KMS-11 (cell line): Measurements from ENCODE around the gene MED13L.

Source experiments
- H2AFZ ChIP-seq: fragments of 200-600 bp; sonication (generic); 2 replicates; pipeline ENCODE4 v1.6.1; 2016; ENCODE audit warnings: antibody characterized with exemption, mixed run types, low read depth
- H3K27ac ChIP-seq: fragments of 200-600 bp; sonication (generic); 2 replicates; pipeline ENCODE4 v1.6.1; 2016; ENCODE audit warnings: mild to moderate bottlenecking, mixed run types
- H3K27me3 ChIP-seq: fragments of 200-600 bp; sonication (generic); 2 replicates; pipeline ENCODE4 v1.6.1; 2017; ENCODE audit warnings: mild to moderate bottlenecking, low read depth, mixed run types, moderate library complexity; ENCODE audit not compliant: insufficient read depth
- H3K36me3 ChIP-seq: fragments of 200-600 bp; sonication (generic); 2 replicates; pipeline ENCODE4 v1.6.1; 2017; ENCODE audit warnings: mild to moderate bottlenecking, mixed run types; ENCODE audit not compliant: insufficient read depth
- H3K4me1 ChIP-seq: fragments of 200-600 bp; sonication (generic); 2 replicates; pipeline ENCODE4 v1.6.1; 2016; ENCODE audit warnings: mild to moderate bottlenecking, low read depth, mixed run types; ENCODE audit not compliant: poor library complexity, severe bottlenecking
- H3K4me2 ChIP-seq: fragments of 200-600 bp; sonication (generic); 2 replicates; pipeline ENCODE4 v1.7.0; 2016; ENCODE audit warnings: mild to moderate bottlenecking, mixed run types
- H3K4me3 ChIP-seq: fragments of 200-600 bp; sonication (generic); IDR thresholded peaks from 2 replicates; pipeline ENCODE4 v1.6.1; 2017; ENCODE audit warnings: low read depth, low read length, mixed read lengths; ENCODE audit not compliant: insufficient read depth
- H3K79me2 ChIP-seq: fragments of 200-600 bp; sonication (generic); 2 replicates; pipeline ENCODE4 v1.6.1; 2016; ENCODE audit warnings: low read depth, mixed run types; ENCODE audit not compliant: insufficient read depth
- H3K9ac ChIP-seq: fragments of 200-600 bp; sonication (generic); 2 replicates; pipeline ENCODE4 v1.6.1; 2016; ENCODE audit warnings: mild to moderate bottlenecking, mixed run types
- H4K20me1 ChIP-seq: fragments of 200-600 bp; sonication (generic); 2 replicates; pipeline ENCODE4 v1.6.1; 2016; ENCODE audit warnings: mild to moderate bottlenecking, mixed run types; ENCODE audit not compliant: insufficient read depth
- CTCF ChIP-seq: fragments of 200-600 bp; sonication (generic); conservative IDR thresholded peaks from 2 replicates; pipeline ENCODE4 v1.6.1; 2017; ENCODE audit warnings: low read depth, mild to moderate bottlenecking, antibody characterized with exemption, low read length, moderate library complexity, mixed read lengths

MED13L gene

GRCh38 chr12:115910057-115910456, 367.4 kb downstream of the MED13L start:
- no peaks in the 10 kb centered on the region for H3K79me2 ChIP-seq
- no peak for TF ChIP-seq CTCF
- H3K4me3 ChIP-seq: no peak overlapping the region
- H3K27me3 ChIP-seq: no peaks in the 10 kb centered on the region
- H3K4me1 ChIP-seq: no peaks in the 10 kb centered on the region
- no peak overlapping the region for H3K9ac ChIP-seq
- no peak overlapping the region for H3K27ac ChIP-seq
- H3K4me2 ChIP-seq: no peak overlapping the region
- no peaks in the 10 kb centered on the region for H4K20me1 ChIP-seq
- H3K36me3 ChIP-seq: no peaks in the 10 kb centered on the region
- no peak overlapping the region for H2AFZ ChIP-seq
